GM23338 (cell line): Measurements from ENCODE around the gene STEAP2. TPM values are rescaled to one million over a fixed set of nuclear protein-coding genes. Genes with fewer than 3 reads are reported as not detected.

Experiments used
- polyA plus RNA-seq: library from polyadenylated mRNA; unstranded; fragments of >200 nt; fragmentation: Nextera tagmentation; extraction: Ambion mirVana; gene quantifications from 2 replicates; pipeline ENCODE4 v1.2.1, GENCODE V29; 2016
- small RNA-seq: library from RNA; depleted of rRNA; stranded (forward); fragments of <200 nt; gene quantifications from one replicate; pipeline ENCODE3, GENCODE V24; 2014; ENCODE audit warnings: low replicate concordance
- total RNA-seq: library from RNA; depleted of rRNA; stranded (reverse); fragments of >200 nt; shearing (Covaris generic); gene quantifications from 2 replicates; pipeline ENCODE4 v1.2.3, GENCODE V29; 2014; rRNA removed

Gene STEAP2
- total and polyA plus RNA-seq, 2 experiments from 2014 or later, result 13.1 to 22.0 TPM

Small RNA genes lying within 50 kb of the gene (small RNA-seq; reads per million reads assigned to genes)
- not detected for gene RF00019

Other genes with a start within 250 kb of the STEAP2 start
- 14.7 and 17.1 TPM in 2 replicates for gene STEAP1, start 57.3 kb upstream of the STEAP2 start, total RNA-seq
- gene STEAP1, start 57.3 kb upstream of the STEAP2 start, polyA plus RNA-seq, result 14.9 and 15.0 TPM in 2 replicates
- gene CFAP69, start 33.4 kb downstream of the STEAP2 start, total RNA-seq, result 7.9 and 11.2 TPM in 2 replicates
- 3.1 and 4.9 TPM in 2 replicates for gene CFAP69, start 33.4 kb downstream of the STEAP2 start, polyA plus RNA-seq
- 0.07 TPM in 1 of 2 replicates, not detected in the other for gene FAM237B, start 109.6 kb downstream of the STEAP2 start, total RNA-seq
- 0.13 TPM in 1 of 2 replicates, not detected in the other for gene FAM237B, start 109.6 kb downstream of the STEAP2 start, polyA plus RNA-seq
- 15.1 and 20.5 TPM in 2 replicates for gene GTPBP10, start 135.0 kb downstream of the STEAP2 start, total RNA-seq
- 17.9 and 23.0 TPM in 2 replicates for gene GTPBP10, start 135.0 kb downstream of the STEAP2 start, polyA plus RNA-seq
- gene CLDN12, start 191.7 kb downstream of the STEAP2 start, total RNA-seq, result 48.5 and 52.1 TPM in 2 replicates
- gene CLDN12, start 191.7 kb downstream of the STEAP2 start, polyA plus RNA-seq, result 16.3 and 16.6 TPM in 2 replicates